Measurements from ENCODE around the gene SLC25A1.

GRCh38 chr22:19215360-19215759 lies 36.8 kb upstream of the SLC25A1 start:
- TF ChIP-seq, protein P1, sequence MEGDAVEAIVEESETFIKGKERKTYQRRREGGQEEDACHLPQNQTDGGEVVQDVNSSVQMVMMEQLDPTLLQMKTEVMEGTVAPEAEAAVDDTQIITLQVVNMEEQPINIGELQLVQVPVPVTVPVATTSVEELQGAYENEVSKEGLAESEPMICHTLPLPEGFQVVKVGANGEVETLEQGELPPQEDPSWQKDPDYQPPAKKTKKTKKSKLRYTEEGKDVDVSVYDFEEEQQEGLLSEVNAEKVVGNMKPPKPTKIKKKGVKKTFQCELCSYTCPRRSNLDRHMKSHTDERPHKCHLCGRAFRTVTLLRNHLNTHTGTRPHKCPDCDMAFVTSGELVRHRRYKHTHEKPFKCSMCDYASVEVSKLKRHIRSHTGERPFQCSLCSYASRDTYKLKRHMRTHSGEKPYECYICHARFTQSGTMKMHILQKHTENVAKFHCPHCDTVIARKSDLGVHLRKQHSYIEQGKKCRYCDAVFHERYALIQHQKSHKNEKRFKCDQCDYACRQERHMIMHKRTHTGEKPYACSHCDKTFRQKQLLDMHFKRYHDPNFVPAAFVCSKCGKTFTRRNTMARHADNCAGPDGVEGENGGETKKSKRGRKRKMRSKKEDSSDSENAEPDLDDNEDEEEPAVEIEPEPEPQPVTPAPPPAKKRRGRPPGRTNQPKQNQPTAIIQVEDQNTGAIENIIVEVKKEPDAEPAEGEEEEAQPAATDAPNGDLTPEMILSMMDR (conservative IDR thresholded peaks at IDR 0.05; ENCODE audit: low read depth, low read length), result no peak
- no peak for TF ChIP-seq POLR2A (IDR thresholded peaks at IDR 0.05; ENCODE audit: low read depth, low read length)
- TF ChIP-seq MXI1 (IDR thresholded peaks at IDR 0.05; ENCODE audit: borderline replicate concordance, low read depth, low read length), result no peak
- no peak for TF ChIP-seq USF2 (IDR thresholded peaks at IDR 0.05; ENCODE audit: low read depth, low read length)
- TF ChIP-seq CEBPB (IDR thresholded peaks at IDR 0.05; ENCODE audit: low read depth, low read length), result no peak
- no peak for TF ChIP-seq RAD21 (IDR thresholded peaks at IDR 0.05; ENCODE audit: low read length)
- TF ChIP-seq SMC3 (IDR thresholded peaks at IDR 0.05; ENCODE audit: low read depth, low read length), result no peak
- TF ChIP-seq CHD1 (IDR thresholded peaks at IDR 0.05; ENCODE audit: low read depth, low read length), result no peak
- TF ChIP-seq MAFK (IDR thresholded peaks at IDR 0.05; ENCODE audit: low read depth, low read length), result no peak
- no peak for TF ChIP-seq RFX5 (IDR thresholded peaks at IDR 0.05; ENCODE audit: low read depth, low read length)
